HG03378 (cell line): ENCODE results near the gene CEBPB.
"Not testable (repeated sequence)": the region's sequence is repeated elsewhere in the genome, so short reads cannot be mapped to it uniquely, and the experiment has no call there.

Experiments
- ATAC-seq: cut with Tn5 transposase; IDR thresholded peaks from one replicate; pipeline ENCODE4 v1.9.1; 2021; ENCODE audit warnings: mild to moderate bottlenecking, moderate library complexity; ENCODE audit not compliant: unreplicated experiment

Gene CEBPB

DNA sequence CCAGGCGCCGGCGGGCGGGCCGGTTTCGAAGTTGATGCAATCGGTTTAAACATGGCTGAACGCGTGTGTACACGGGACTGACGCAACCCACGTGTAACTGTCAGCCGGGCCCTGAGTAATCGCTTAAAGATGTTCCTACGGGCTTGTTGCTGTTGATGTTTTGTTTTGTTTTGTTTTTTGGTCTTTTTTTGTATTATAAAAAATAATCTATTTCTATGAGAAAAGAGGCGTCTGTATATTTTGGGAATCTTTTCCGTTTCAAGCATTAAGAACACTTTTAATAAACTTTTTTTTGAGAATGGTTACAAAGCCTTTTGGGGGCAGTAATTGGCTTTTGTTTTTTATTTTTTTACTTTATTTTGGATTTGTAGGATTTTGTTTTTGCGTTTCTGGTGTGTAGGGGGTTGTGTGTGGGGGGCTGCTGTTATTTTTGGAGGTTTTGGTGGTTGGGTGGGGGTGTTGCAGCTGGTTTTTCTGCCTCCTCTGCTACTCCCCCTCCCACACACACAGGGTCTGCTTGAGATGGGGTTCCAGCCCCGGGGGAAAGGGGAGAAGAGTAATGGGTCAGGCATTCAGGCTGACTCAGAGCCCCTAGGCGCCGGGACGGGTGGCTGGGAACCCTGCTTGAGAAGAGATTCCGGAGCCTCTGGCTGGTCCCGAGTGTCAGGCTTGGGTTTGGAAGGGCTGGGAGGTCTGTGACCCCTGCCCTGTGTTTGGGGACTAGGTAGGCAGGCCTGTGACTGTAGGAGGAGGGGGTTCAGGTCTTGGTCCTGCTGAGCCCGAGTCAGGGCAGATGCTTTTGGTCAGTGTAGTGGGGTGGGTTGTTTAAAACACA lies 2.0 kb downstream of the CEBPB start:
- peak; percentile 41 for ATAC-seq

DNA sequence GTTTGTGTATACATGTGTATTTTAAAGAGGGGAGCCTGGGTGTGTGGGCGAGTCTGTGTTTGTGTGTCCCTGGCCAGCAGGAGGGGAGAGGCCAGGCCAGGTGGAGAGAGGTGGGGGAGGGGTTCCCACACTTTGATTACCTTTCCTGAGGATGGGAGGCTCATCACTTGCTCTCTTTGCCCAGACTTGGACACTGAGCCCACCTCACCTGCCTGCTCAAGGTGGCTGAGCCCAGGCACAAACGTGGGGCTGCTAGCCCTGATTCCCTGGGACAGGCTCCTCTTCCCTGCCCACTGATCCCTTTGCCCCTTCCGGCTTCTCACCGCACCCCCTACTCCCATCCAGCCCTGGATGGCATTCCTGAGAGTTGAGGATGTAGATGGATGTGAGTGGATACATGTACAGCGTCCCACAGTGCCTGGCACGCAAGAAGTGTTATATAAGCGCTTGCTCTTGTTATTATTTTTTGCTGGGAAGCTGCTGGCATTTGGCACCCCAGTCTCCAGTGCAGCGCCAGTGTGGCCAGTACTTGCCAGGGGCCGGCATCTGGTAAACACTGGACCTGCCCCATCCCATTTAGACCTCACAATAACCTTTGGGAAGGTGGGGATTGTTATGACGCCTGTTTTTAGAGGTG lies 2.7 kb downstream of the CEBPB start:
- no peak for ATAC-seq

DNA sequence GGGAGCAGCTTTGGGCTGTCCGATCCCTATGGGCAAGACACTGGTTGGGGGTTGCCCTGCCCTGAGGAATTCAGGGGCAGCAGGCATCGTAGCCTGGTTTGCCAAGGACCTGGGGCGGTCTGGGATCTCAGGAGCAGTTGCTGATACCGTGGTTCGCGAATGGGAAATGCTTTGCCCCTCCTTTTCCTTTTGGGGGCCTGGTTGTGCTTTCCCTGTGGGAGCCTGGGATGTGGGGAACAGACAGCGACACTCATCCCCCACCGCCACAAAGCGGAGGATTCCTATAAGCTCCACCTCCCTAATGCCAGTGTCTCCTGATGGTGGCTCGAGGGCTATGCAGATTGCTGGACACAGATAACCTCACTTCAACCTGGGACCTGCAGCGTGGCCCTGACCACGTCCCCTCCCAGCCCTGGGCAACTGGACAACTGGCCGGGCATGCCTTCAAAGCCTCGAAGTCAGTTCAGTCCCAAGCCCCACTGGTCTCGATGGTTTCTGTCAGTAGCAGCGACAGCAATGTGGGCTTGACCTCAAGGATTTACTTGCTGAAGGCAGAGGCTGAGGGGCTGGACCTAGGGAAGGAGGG lies 3.3 kb downstream of the CEBPB start:
- ATAC-seq: no peak

DNA sequence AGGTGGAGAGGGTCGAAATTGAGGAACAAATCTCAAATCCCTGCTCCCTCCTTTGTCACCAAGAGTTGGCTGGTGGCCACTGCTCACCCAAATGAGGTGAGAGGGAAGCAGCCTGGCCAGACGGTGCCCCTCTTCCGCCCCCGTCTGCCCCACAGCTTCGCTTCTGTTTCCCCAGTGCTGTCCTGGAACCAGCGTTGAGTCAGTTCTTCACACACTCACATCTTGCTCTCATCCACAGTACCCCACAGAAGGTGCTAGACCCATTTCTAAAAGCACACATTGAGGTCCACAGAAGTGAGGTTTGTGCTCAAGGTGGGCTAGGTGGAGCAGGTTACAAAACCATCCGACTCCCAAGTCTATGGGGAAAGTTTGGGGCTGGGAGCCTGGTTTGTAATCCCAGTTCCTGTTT lies 3.8 kb downstream of the CEBPB start:
- no peak for ATAC-seq

DNA sequence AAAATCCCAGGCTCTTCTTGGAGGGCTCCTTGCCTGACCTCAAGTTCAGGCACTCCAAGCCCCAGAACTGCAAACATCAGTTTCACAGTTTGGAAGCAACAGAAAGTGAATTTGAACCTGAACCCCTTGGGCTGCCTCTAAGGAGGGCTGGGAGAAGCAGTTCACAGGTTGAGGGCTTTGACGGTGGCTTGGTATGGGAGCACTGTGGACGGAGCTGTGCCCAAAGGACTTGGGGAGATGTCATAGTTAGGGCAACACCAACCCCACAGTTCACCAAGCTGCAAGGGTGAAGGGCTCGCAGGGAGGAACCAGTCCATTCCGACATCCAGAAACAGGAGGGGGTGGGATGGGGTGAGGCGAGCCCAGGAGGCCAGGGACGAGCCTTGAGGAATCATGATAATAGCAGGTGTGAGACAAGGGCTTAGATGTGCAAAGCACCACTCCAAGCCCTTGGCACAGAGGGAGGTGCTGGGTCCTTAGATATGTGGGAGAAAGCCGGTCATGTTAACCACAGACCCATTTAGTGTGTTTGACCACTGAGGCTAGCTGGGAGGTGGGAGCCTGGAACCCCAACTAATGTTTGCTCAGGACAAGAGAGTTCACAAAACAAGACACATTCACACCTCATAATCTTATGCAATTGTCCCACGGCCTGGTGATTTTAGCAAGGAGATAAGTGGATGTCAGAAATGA lies 4.3 kb downstream of the CEBPB start:
- no peak for ATAC-seq

DNA sequence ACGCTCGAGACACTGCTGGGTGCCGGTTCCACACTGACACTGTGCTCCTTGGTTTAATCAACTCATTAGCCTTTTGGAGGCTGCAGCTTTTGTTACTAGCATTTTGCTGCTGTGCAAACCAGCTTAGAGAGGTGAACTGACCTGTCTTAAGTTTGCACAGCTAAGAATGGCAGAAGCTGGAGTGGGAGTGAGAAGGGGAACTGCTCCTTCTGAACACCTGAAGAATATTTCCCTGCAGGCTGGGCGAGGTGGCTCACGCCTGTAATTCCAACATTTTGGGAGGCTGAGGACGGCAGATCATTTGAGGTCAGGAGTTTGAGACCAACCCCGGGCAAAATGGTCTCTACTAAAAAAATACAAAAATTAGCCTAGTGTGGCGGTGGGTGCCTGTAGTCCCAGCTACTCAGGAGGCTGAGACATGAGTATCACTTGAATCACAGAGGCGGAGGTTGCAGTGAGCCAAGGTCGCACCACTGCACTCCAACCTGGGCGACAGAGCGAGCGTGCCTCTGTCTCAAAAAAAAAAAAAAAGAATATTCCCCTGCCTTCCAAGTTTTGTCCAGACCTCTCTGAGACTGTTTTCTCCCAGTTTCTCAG lies 5.0 kb downstream of the CEBPB start:
- no peak for ATAC-seq

DNA sequence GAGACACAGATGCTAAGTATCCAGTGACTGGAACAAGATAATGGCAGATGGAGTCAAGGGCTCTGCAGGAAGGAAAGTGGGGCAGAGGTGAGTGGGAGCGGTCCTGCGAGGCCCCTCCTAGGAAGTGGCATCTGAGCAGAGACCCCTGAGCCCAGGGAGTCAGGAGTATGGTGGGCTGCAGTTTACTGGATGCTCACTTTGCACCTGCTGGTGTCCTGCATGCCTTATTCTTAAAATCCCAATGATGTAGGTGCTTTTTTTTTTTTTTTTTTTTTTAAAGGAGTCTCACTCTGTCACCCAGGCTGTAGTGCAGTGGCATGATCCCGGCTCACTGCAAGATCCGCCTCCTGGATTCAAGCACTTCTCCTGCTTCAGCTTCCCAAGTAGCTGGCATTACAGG lies 5.6 kb downstream of the CEBPB start:
- ATAC-seq: no peak

DNA sequence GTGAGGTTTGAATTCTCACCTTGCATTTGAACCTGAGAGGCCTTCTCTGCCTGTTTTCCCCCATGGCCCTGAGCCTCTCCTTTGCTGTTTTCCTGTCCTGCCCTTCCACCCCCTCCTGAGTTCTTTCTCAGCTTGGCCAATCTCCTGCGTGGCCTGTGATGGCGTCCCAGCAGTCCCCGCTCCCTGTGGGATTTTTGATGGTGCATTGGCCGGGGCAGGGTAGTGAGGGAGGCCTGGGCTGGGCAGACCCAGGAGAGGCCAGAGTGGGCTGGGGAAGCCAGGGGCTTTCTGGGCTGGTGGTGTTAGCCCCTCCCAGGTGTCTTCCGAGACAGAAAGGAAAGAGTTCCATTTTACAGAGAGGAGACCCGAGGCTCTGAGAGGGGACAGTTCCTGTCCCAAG lies 6.3 kb downstream of the CEBPB start:
- ATAC-seq: no peak

DNA sequence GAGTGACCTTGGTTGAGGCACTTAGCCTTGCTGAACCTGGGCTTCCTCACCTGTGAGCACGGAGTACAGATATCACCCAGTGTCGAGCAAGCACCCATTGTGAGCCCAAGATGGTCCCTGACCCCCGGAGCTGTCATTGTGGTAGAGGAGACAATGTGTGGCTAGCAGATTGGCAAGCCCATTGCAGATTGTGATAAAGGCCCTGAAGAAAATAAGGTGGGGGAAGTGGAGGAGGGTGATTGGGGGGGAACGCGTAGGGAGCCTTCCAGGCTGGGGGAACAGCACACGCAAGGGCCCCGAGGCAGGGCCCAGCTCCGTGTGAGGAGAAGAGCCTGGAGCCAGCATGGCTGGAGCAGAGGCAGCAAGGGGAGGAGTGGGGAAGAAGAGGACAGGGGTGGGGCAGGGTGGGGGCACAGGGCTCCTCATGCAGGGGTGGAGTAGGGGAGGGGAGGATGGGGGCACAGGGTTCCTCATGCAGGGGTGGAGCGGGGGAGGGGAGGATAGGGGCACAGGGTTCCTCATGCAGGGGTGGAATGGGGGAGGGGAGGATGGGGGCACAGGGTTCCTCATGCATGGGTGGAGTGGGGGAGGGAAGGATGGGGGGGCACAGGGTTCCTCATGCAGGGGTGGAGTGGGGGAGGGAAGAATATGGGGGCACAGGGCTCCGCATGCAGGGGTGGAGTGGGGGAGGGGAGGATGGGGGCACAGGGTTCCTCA lies 7.0 kb downstream of the CEBPB start:
- ATAC-seq: no peak

DNA sequence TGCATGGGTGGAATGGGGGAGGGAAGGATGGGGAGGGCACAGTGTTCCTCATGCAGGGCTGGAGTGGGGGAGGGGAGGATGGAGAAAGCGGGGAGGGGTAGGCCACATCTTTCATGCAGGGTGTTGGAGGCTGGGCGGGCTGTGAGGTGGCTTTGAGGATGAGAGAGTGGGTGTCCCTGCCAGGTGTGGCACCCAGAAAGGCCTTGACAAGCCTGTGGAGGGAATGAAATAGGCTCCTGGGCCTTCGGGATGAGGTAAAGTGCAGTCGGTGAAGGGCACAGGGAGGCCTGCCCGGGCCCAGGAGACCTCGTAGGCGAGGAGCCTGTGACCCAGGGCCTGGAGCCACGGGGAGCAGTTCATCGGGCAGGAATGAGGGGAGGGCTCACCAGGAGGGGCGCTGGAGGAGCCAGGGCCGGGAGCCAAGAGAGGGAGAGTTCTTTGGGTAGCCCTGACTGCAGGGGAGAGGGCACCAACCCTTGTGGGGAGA lies 7.6 kb downstream of the CEBPB start:
- no peak for ATAC-seq

DNA sequence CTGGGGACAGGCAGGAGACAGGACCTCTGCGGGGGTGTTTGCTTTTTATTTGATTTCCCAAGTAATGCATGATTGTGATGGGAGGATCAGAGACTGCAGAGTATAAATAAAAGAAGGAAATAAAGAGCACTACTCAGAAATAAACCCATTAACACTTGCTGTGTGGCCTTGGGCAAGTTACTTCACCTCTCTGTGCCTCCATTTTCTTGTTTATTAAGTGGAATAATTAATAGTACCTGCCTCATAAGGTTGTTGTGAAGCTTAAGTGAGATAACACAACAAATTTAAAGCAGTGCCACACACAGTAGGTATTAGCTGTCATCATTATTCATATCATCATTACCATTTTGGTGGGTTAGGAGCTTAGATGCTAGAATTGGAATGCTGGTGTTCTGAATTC lies 8.1 kb downstream of the CEBPB start:
- ATAC-seq: no peak

DNA sequence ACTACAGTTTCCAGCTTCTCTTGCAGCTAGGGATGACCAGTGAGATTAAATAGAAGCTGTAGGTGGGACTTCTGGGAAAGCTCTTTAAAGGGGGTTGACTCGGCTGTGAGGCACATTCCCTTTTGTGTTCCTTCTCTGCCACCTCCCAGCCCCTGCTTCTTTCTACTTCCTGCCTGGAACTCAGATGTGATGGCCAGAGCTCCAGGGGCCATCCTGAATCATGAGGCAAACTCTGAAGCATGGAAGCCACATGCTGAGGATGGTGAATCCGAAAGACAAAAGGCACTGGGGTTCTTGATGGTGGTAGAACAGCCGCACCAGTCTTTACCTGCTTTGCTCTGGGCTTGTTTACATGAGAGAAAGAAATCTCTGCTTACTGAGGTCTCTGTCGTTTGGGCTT lies 9.1 kb downstream of the CEBPB start:
- ATAC-seq: no peak

DNA sequence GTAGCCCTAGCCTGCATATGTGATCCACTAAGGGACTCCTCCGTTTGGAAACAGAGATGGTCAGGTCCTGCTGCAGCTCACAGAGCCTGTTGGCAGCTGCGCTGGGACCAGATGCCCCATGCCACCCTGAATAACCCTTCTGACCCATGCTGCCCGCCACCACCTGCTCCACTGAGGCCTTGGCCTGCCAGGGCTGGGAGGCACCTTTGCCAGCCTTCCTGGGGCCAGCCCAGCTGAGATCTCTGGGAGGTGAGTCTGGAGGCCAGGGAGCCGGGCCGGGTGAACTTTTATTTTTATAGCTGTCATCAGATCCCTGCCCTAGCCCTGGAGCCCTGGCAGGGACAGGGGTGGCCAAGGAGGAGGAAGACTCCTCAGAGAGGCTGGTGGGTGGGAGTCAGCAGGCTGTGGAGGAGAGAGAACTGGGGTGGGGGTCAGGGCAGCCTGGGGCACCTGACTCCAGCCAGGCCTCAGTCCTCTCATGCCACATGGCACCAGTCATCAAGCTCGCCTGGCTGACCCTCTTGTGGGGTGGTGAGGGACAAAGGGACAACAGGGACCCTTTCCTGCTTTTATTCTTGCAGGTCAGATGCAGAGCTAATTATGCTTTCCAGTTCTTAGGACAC lies 10.0 kb downstream of the CEBPB start:
- ATAC-seq: no peak

DNA sequence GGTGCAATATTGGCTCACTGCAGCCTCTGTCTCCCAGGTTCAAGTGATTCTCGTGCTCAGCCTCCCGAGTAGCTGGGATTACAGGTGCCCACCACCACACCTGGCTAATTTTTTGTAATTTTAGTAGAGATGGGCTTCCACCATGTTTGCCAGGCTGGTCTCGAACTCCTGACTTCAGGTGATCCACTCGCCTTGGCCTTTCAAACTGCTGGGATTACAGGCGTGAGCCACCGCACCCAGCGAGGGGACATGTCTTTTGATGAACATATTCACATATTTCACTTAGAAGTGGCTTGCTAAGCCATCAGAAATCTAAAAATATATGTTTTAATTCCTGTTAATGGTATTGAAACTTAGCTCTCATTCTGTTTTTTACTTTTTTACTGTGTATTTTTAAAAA lies 11.1 kb downstream of the CEBPB start:
- ATAC-seq: not testable (repeated sequence)

DNA sequence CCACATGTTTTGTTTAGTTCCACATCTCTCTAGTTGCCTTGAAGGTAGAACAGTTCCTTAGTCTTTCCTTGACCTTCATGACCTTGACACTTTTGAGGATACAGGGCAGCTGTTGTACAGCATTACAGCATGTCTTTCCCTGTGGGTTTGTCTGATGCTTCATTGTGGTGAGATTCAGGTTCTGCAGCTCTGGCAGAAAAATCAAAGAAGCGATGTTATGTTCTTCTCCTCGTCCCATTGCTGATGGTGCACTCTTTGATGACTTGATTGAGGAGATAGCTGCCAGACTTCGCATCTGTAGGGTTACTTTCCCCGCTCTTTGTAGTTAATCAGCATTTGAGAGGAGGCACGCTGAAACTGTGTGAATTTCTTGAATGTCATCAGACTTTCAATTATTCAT lies 12.0 kb downstream of the CEBPB start:
- ATAC-seq: no peak

DNA sequence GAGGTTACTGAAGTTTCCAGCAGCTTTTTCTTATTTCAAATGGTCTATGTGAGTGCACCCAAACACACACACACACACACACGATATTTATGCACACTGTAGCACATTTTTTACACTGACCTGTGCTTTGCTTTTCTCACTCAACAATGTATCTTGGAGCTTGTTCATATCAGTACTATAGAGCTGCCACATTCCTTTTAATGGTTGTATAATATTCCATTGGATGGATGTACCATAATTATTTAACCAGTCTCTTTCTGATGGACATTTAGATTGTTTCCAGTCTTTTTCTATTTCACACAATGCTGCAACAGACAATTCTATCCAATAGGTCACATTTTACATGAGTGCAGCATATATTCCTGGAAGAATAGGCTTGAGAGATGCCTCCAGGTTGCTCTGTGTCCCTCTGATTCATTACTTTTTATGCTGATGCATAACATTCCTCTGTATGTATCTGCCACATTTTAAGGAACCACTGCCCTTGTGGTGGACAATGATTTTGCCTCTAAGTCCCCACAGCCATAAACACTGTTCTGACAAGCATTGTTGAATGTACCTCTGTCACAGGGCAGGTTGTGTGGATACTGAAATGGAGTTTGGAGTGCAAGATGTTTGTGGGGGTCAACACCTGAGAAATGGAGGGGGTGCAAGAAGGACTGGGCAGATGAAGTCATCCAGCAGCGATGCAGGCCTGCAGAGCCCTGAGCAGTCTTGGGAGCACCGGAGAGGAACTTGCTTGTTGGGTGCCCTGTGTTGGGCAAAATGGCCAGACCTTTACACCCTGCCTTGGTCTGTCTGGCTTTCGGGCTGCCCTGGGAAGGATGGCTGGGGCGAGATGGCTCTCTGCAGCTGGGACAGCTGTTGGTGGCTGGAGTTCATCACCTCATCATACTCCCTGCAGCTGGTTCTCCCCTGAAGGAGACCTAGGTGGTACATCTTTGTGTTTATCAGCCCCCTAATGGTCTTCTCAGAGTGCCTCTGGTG lies 13.6 kb downstream of the CEBPB start:
- no peak for ATAC-seq

DNA sequence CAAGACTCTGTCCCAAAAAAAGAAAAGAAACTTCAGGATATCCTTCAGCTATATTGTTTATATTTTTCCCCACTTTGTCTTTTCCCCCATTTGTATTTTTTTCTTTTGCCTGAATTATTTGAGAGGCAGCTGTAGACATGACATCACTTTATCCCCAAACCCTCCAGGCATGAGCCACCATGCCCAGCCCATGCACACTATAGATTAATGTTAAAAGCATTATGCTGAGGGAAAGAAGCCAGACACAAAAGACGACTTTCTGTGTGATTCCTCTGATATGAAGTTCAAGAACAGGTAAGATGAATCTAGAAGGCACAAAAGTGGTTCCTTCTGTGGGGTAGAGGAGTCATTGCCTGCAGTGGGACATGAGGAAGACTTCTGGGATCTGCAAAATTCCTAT lies 16.4 kb downstream of the CEBPB start:
- ATAC-seq: no peak

DNA sequence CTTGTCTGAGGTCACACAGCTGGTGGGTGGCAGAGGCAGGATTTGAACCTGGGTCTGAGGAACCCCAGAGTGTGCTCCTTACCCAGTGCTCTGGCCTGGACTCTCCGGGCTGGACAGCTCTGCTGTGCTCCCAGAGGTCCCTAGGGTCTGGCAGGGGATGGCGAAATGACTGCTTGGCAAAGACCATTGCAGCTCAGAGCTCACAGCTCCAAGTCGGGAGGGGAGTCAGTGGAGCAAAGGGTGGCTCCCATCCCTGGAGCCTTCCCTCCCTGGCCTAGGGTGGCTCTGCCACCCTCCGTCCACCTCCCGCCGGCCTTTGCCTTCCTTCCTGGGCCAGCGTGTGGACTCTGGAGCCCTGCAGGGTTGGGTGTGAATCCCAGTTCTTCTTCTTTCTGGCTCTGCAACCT lies 17.5 kb downstream of the CEBPB start:
- no peak for ATAC-seq

DNA sequence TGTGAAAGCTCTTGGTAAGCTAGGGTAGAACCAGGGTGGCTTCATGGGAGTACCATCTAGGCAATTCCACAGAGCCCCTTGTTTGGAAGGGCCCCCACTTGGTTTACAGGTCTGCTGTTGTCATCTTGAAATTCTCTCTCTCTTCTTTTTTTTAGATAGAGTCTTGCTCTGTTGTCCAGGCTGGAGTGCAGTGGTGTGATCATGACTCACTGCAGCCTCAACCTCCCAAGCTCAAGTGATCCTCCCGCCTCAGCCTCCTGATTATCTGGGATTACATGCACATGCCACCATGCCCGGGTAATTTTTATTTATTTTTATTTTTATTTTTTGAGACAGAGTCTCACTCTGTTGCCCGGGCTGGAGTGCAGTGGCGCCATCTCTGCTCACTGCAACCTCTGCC lies 18.2 kb downstream of the CEBPB start:
- ATAC-seq: not testable (repeated sequence)
